HG02571 (cell line): Measurements from ENCODE around the gene CACNA1C.

Experiments
- ATAC-seq: cut with Tn5 transposase; IDR thresholded peaks from one replicate; pipeline ENCODE4 v1.9.1; 2021; ENCODE audit warnings: mild to moderate bottlenecking, moderate library complexity; ENCODE audit not compliant: unreplicated experiment

The CACNA1C gene

GRCh38 chr12:2290516-2291065 is 237.8 kb downstream of the CACNA1C start:
- ATAC-seq = no peak

DNA sequence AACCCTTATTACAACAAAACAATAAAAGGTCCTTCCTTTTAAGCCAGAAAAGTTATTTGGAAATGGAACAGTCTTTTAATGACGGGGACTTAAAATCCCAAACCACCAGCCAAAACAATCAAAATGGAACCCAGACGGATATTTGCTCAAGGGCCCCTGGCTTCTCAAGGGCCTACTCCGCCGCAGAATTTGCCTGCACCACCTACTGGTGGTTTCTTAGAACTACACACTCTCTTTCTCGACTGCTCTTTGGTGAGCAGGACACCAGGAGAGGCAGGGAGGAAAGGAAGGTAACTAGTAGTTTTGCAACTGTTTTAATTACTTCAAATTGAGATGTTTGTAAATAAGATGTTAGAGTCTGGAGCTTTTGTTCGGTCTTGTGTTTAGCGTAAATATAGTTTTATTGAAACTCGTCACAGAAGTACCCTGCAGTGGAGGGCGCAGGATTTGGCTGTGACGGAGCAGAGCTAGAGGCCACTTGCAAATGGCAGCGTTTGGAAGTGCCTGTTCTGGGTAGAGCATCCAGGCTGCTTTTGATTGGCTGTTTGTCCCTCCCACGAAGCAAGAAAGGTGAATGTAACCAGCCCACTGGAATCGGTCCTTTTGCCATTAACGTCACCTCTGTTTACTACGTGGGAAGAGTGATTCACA is 238.5 kb downstream of the CACNA1C start:
- ATAC-seq = no peak

DNA sequence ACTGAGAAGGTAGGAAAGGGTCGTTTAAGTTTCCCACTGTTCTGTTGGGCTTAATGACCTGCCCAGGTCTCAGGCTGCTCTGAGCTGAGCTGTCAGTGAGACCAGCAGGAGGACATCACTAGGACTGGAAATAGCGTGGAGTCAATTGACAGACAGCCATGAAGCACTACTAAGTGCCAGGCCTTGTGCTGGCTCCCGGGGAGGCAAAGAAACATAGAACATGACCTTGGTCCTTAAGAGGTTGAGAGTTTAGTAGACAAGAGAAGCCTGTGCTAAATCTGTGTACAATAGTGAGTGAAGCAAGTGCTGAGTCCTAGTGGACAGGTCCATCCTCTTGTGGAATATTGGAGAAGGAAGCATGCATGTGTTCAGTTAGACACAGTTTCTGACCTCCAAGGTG is 239.2 kb downstream of the CACNA1C start:
- ATAC-seq = no peak

GRCh38 chr12:2292560-2292959 is 239.8 kb downstream of the CACNA1C start:
- no peak for ATAC-seq

- ATAC-seq = no peak
These were observed 242.1 kb downstream of the CACNA1C start for GRCh38 chr12:2294651-2295475.

DNA sequence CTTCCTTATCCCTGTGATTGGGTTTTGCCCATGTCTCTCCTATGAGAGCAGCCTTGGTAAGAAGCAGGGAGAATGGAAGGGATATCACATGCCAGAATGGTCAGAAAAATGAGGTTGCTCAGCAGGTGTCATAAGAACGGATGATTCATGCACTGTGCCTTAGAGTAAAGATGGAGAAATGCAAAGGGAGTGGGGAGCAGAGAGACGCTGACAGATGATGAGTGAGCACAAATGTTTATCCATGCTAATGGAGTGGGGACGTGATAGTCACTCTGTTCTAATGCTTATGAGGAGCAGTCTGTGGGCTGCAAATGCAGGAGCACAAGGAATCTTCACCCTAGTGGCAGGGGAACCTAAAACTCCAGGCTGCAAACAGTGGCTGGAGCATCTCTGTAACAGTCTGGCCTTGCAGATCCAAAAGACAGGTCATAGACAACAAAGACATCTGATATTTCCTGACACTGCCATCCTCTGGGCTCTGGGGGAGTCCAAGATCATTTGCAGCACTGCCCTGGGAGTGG is 243.2 kb downstream of the CACNA1C start:
- ATAC-seq = no peak

- no peak for ATAC-seq
These were observed 244.2 kb downstream of the CACNA1C start for GRCh38 chr12:2297004-2297403.

DNA sequence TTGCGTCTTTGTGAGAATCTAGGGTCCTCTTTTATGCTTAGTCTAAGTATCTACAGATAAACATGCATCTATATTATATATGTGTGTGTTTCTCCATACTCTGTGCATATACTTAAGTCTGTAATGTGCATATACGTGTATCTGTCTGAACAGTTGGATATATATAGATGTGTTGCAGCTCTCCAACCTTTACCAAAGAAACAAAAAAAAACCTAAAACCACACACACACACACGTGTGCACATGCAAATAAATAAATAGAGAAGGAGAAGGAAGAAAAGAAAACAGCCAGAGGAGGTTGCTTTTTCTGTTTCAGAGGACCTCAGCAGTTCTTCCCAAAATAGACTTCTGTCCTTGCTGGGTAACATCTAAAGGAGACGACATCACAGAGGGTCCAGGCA is 244.9 kb downstream of the CACNA1C start:
- ATAC-seq = no peak

DNA sequence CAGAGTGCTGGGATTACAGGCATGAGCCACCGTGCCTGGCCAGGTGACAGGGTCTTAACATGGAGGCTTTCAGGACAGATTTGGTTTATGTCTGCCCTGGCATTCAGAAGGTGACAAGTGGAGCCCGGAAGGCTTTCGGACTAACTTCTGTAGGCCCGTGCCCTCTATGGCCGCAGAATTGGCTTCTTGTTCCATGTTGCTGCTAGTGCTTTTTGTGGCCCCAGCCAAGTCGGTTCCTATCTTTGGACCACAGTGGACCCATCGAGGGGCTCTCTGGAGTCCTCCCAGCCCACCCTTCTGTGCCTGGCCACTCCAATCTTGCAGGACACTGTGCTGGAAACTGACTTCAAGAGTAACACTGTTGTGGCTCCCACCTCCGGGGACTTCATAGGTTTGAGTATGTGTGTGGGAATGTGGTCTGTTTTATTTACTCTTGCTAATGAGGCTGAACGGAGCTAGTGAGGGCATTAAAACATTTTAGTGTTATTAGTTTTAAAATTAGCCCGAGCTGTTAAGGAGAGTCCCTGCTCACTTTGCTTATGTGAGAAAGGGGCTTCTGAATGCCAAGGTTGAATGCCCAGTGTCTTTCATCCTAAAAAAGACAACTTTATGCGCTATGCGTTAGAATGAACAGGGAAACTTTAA is 245.9 kb downstream of the CACNA1C start:
- no peak for ATAC-seq

DNA sequence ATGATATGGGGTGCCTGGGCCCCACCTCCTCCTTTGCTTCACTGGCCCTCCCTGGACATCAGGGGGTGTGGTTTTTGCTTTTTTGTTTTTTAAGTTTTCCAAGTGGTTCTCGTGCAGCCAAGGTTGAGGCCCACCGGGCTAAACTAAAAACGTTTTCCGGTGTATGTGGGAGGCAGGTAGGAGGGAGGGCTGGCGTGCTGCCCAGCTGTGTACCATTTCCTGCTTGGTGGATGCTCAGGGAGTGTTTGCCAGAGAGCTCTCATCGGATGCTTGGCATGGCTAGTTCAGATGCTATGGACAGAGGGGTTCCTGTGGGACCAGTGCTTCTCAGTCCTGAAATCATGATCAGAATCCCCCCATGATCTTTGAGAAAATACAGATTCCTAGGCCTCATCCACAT is 246.4 kb downstream of the CACNA1C start:
- no peak for ATAC-seq

- ATAC-seq = no peak
These were observed 247.4 kb downstream of the CACNA1C start for GRCh38 chr12:2300168-2300567.

GRCh38 chr12:2300886-2301285 is 248.1 kb downstream of the CACNA1C start:
- ATAC-seq = no peak

- ATAC-seq = no peak
These were observed 249.0 kb downstream of the CACNA1C start for GRCh38 chr12:2301531-2302461.

DNA sequence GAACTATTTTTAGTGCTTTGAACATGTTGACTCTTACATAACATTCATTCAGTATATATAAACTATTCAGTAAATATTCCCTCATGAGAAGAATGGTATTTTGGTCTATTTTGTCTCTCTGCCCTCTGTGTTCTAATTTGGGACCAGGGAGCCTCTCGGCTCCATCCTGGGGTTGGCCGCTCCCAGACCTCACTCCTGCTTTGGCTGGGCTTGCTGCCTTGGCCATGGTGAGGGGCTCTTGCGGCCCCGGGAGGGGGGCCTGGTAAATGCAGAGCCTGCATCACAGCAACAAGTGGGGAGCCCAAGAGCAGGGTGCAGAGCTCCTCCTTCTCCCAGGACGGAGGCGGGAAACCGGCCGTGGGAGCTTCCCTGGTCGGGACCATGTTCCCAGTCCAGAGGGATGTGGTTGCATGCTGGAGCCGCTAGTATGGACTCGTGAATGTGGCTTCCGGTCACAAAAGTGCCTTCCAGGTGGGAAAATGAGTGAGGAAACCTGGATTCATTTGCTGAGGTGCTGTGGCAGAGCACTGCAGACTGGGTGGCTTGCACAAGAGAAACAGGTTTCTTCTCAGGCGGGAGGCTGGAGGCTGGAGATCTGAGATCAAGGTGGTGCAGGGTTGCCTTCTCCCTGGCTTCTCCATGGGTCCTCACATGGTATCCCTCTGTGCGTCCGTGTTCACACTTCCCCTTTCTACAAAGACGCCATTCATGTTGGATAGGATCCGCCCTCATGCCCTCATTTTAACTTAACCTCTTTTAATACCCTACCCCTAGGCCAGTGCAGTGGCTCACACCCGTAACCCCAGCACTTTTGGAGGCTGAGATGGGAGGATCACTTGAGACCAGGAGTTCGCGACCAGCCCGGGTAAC is 250.2 kb downstream of the CACNA1C start:
- ATAC-seq = no peak

- no peak for ATAC-seq
These were observed 251.4 kb downstream of the CACNA1C start for GRCh38 chr12:2304223-2304622.

- no peak for ATAC-seq
These were observed 253.2 kb downstream of the CACNA1C start for GRCh38 chr12:2306012-2306411.

DNA sequence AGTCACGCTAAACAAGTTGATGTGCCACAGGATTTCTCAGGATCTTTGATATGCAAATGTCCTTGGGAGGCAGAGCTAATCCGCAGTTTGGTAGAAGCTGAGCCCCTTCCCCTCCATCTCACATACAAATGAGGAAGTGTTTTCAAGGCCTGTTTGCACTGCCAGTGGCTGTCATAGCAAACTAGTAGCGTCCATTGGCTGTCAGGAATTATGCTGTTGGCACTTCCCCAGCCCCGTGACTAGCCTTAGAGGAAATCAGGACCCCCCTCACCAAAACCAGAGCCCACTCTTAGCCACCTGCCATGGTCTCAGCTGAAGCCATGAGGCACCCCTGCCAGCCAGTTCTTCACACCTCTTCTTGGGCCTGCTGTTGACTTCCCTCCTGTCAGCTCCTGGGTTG is 253.9 kb downstream of the CACNA1C start:
- no peak for ATAC-seq

- ATAC-seq = no peak
These were observed 254.8 kb downstream of the CACNA1C start for GRCh38 chr12:2307550-2307949.

GRCh38 chr12:2309647-2310046 is 256.9 kb downstream of the CACNA1C start:
- ATAC-seq = no peak
